K562 (cell line): Measurements from ENCODE around the gene PIGT. TPM values are rescaled to one million over a fixed set of nuclear protein-coding genes. Genes with fewer than 3 reads are reported as not detected.

Source experiments
- ATAC-seq: fragments of 200-7000 bp; cut with Tn5 transposase; 3 replicates; pipeline ENCODE4 v1.9.1; 2020; ENCODE audit warnings: moderate library complexity
- BruUV-seq: library from RNA; stranded (reverse); fragments of 400-500 nt; replicated peaks from 2 replicates; lab custom pipeline; 2021; lab: Mats Ljungman, UMichigan
- CTCF ChIA-PET: fragments of 300-600 bp; formaldehyde crosslinking; extraction: SDS; loops from one replicate; lab custom pipeline; 2021; ENCODE audit warnings: low intra/inter-chr PET ratio; lab: Yijun Ruan, JAX
- POLR2A ChIA-PET: fragments of 300-600, 350-650 bp; sonication (Branson Sonifier 250); formaldehyde crosslinking; extraction: SDS; loops from one replicate; lab custom pipeline; 2021; ENCODE audit warnings: antibody characterized with exemption, inconsistent platforms; lab: Yijun Ruan, JAX
- DNase-seq, 4 experiments: peaks; one replicate each; pipeline versions ENCODE4 v3.0.0 to v3.0.0-alpha.2; 2011 to 2018; ENCODE audit warnings: low spot score in 3 of 4, mixed read lengths in 3 of 4; ENCODE audit errors: extremely low read depth in 1 of 4
- FAIRE-seq: peaks from 2 replicates; lab custom pipeline; 2011; peaks lifted over from hg19 to GRCh38; lab: Jason Lieb, UNC
- H2AFZ ChIP-seq: 2 replicates; pipeline ENCODE4 v1.6.0; 2011; ENCODE audit warnings: low read depth, low read length, control low read depth, inconsistent platforms
- H3K27ac ChIP-seq: fragments of 200-600 bp; 3 replicates; pipeline ENCODE4 v1.8.0; 2011; ENCODE audit warnings: low read depth, mild to moderate bottlenecking, control low read depth, inconsistent platforms, low read length, moderate library complexity, mixed read lengths; ENCODE audit errors: extremely low read depth
- H3K27me3 ChIP-seq, 2 experiments: fragments of 300-600 bp in 1 of 2; 2 replicates in 1 of 2; 3 replicates in 1 of 2; pipeline versions ENCODE4 v1.6.0 to v1.8.0; 2011; ENCODE audit warnings: inconsistent platforms in 2 of 2, low read length in 2 of 2, mild to moderate bottlenecking in 1 of 2, mixed read lengths in 1 of 2, moderate library complexity in 1 of 2; ENCODE audit not compliant: control insufficient read depth in 2 of 2, insufficient read depth in 2 of 2
- H3K36me3 ChIP-seq: fragments of 300-600 bp; 3 replicates; pipeline ENCODE4 v1.8.0; 2011; ENCODE audit warnings: mild to moderate bottlenecking, low read length, inconsistent platforms; ENCODE audit not compliant: control insufficient read depth, insufficient read depth
- H3K4me1 ChIP-seq, 2 experiments: fragments of 200-600 bp in 1 of 2; replicated peaks in 1 of 2; 2 replicates in 1 of 2; 3 replicates in 1 of 2; pipeline versions ENCODE4 v1.5.1 to v1.8.0; 2011; ENCODE audit warnings: inconsistent platforms in 2 of 2, low read length in 2 of 2, mild to moderate bottlenecking in 1 of 2, mixed read lengths in 1 of 2, moderate library complexity in 1 of 2; ENCODE audit not compliant: control insufficient read depth in 2 of 2, insufficient read depth in 2 of 2
- H3K4me2 ChIP-seq: 2 replicates; pipeline ENCODE4 v1.6.1; 2011; ENCODE audit warnings: low read length, control low read depth, inconsistent platforms, mixed read lengths; ENCODE audit not compliant: insufficient read depth
- H3K4me3 ChIP-seq: fragments of 200-600 bp; sonication (generic), shearing (Covaris generic); 2 replicates; pipeline ENCODE4 v1.5.1; 2016; ENCODE audit warnings: control low read depth, inconsistent platforms
- H3K79me2 ChIP-seq: fragments of 200-600 bp; 3 replicates; pipeline ENCODE4 v1.8.0; 2011; ENCODE audit warnings: low read length, inconsistent platforms; ENCODE audit not compliant: control insufficient read depth, insufficient read depth
- H3K9ac ChIP-seq, 2 experiments: 2 replicates each; pipeline versions ENCODE4 v1.6.0 to v1.6.1; 2011; ENCODE audit warnings: low read depth in 2 of 2, low read length in 2 of 2, control low read depth in 1 of 2, inconsistent platforms in 1 of 2, mild to moderate bottlenecking in 1 of 2, mixed read lengths in 1 of 2; ENCODE audit not compliant: insufficient read depth in 1 of 2
- H3K9me1 ChIP-seq: one replicate; pipeline ENCODE4 v1.6.0; 2011; ENCODE audit warnings: inconsistent platforms, mild to moderate bottlenecking, low read length, moderate library complexity; ENCODE audit not compliant: control insufficient read depth, insufficient read depth
- H3K9me3 ChIP-seq: replicated peaks from 2 replicates; pipeline ENCODE4 v1.5.1; 2011; ENCODE audit warnings: low read depth, low read length, inconsistent platforms; ENCODE audit not compliant: control insufficient read depth, insufficient read depth
- H4K20me1 ChIP-seq: replicated peaks from 2 replicates; pipeline ENCODE4 v1.6.1; 2011; ENCODE audit warnings: low read length, inconsistent platforms, mixed read lengths; ENCODE audit not compliant: control insufficient read depth, insufficient read depth
- BDP1 ChIP-seq: IDR thresholded peaks from 3 replicates; pipeline ENCODE4 v1.6.1; 2011; ENCODE audit not compliant: insufficient read length, insufficient read depth
- CCAR2 ChIP-seq: fragments of 200-400 bp; formaldehyde crosslinking; IDR thresholded peaks from 2 replicates; pipeline ENCODE4 v1.6.1; 2017; ENCODE audit warnings: mild to moderate bottlenecking, low read depth, low read length
- EP300 ChIP-seq: IDR thresholded peaks from 2 replicates; pipeline ENCODE4 v1.6.1; 2012; ENCODE audit warnings: low read length, improper control_type of control experiment
- HNRNPH1 ChIP-seq: fragments of 200-400 bp; formaldehyde crosslinking; optimal IDR thresholded peaks from 2 replicates; pipeline ENCODE3; 2017; ENCODE audit warnings: low read depth, mild to moderate bottlenecking, low read length, moderate library complexity
- MAFK ChIP-seq: IDR thresholded peaks from 2 replicates; pipeline ENCODE4 v1.6.1; 2011; ENCODE audit warnings: low read length, improper control_type of control experiment
- MCM3 ChIP-seq: fragments of 450-650 bp; IDR thresholded peaks from 2 replicates; pipeline ENCODE4 v1.6.1; 2016
- POLR3A ChIP-seq: IDR thresholded peaks from 2 replicates; pipeline ENCODE4 v1.6.1; 2011; ENCODE audit warnings: borderline replicate concordance, mild to moderate bottlenecking, moderate library complexity; ENCODE audit not compliant: insufficient read length, insufficient read depth; ENCODE audit errors: extremely low read depth
- ZNF3 ChIP-seq: fragments of 250-450 bp; sonication (Bioruptor Pico); IDR thresholded peaks from 2 replicates; pipeline ENCODE4 v1.5.0; 2021; ENCODE audit warnings: mild to moderate bottlenecking, moderate library complexity
- in situ Hi-C: fragments of 300-500 bp; cut with MboI; formaldehyde crosslinking; loops from 4 replicates; pipeline ENCODE4 v1.15.0; 2018; ENCODE audit warnings: inconsistent platforms, mixed read lengths
- intact Hi-C: fragments of 100-400 bp; cut with micrococcal nuclease; formaldehyde crosslinking; loops from 2 replicates; pipeline ENCODE4 v1.14.2; 2022
- polyA plus RNA-seq, 8 experiments: library from polyadenylated mRNA; depleted of rRNA in 4 of 8; stranded (reverse) in 5 of 8; unstranded in 3 of 8; fragments of >200 nt; fragmentation: Nextera tagmentation in 2 of 8; fragmentation: Illumina TruSeq in 1 of 8; extraction: Ambion mirVana in 2 of 8; extraction: Trizol in 1 of 8; gene quantifications; 2 replicates each; pipeline versions ENCODE4 v1.2.1 to v1.2.3, GENCODE V29; 2011 to 2014; ENCODE audit warnings: inconsistent platforms in 1 of 8, missing spikeins in 1 of 8
- total RNA-seq, 7 experiments: library from RNA; depleted of rRNA in 6 of 7; stranded (reverse); fragments of >200 nt in 6 of 7; fragmentation: Illumina TruSeq in 2 of 7; extraction: Trizol in 2 of 7; gene quantifications; 2 replicates each; pipeline versions ENCODE4 v1.2.1 to v1.2.3, GENCODE V29; 2011 to 2021; ENCODE audit warnings: low replicate concordance in 1 of 7
- TF ChIP-seq, protein P1 (sequence below): fragments of 250-450 bp; sonication (Bioruptor Pico); IDR thresholded peaks from 2 replicates; pipeline ENCODE4 v1.4.0; 2020; ENCODE audit warnings: mild to moderate bottlenecking, moderate library complexity
- TF ChIP-seq, protein P2 (sequence below): IDR thresholded peaks from 2 replicates; pipeline ENCODE4 v1.6.1; 2011; ENCODE audit warnings: borderline replicate concordance, low read depth, mild to moderate bottlenecking, moderate library complexity, low read length; ENCODE audit not compliant: insufficient read depth, poor library complexity, severe bottlenecking

Gene PIGT
- total and polyA plus RNA-seq, 9 of the 15 experiments (the other 6 are each of a cell fraction or from before 2014, with no cell fraction given) = 14.6 to 108 (median 46.9) TPM

- no peak overlapping the region for H3K9ac ChIP-seq
- in situ Hi-C loops (no loop called here), intact Hi-C loops (no loop called here)
- H3K9me1 ChIP-seq = no peaks in the 10 kb centered on the region
- H3K27me3 ChIP-seq = peaks cover 4 to 19% of the 10 kb centered on the region in 2 experiments; a peak in 4 of 5 replicates
- no peak for ATAC-seq
- no peaks in the 10 kb centered on the region for H3K36me3 ChIP-seq
- no TSS peak for BruUV-seq
- no peaks in the 10 kb centered on the region for H3K79me2 ChIP-seq
- no peak overlapping the region for H3K27ac ChIP-seq
- no peaks in the 10 kb centered on the region for H3K9me3 ChIP-seq
- no peak overlapping the region for H3K4me3 ChIP-seq
- DNase-seq = no peak
- H2AFZ ChIP-seq = no peak overlapping the region
- ChIA-PET POLR2A (interaction anchor here (0.8 to 1.8 kb wide), 2 partner anchors 9 to 10 kb away, joined by 3 to 9 read pairs; no protein-coding TSS in a partner anchor), CTCF (no interaction called here)
- no peak overlapping the region for H3K4me2 ChIP-seq
- H3K4me1 ChIP-seq = no peaks in the 10 kb centered on the region
- H4K20me1 ChIP-seq = no peaks in the 10 kb centered on the region
- TF ChIP-seq POLR3A (no peak), ZNF3 (no peak), BDP1 (no peak), HNRNPH1 (no peak), MCM3 (no peak), MAFK (no peak), CCAR2 (no peak), EP300 (no peak)
- TF ChIP-seq, protein P1, sequence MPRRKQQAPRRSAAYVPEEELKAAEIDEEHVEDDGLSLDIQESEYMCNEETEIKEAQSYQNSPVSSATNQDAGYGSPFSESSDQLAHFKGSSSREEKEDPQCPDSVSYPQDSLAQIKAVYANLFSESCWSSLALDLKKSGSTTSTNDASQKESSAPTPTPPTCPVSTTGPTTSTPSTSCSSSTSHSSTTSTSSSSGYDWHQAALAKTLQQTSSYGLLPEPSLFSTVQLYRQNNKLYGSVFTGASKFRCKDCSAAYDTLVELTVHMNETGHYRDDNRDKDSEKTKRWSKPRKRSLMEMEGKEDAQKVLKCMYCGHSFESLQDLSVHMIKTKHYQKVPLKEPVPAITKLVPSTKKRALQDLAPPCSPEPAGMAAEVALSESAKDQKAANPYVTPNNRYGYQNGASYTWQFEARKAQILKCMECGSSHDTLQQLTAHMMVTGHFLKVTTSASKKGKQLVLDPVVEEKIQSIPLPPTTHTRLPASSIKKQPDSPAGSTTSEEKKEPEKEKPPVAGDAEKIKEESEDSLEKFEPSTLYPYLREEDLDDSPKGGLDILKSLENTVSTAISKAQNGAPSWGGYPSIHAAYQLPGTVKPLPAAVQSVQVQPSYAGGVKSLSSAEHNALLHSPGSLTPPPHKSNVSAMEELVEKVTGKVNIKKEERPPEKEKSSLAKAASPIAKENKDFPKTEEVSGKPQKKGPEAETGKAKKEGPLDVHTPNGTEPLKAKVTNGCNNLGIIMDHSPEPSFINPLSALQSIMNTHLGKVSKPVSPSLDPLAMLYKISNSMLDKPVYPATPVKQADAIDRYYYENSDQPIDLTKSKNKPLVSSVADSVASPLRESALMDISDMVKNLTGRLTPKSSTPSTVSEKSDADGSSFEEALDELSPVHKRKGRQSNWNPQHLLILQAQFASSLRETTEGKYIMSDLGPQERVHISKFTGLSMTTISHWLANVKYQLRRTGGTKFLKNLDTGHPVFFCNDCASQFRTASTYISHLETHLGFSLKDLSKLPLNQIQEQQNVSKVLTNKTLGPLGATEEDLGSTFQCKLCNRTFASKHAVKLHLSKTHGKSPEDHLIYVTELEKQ (CRISPR knock-in tag) = no peak
- TF ChIP-seq, protein P2, sequence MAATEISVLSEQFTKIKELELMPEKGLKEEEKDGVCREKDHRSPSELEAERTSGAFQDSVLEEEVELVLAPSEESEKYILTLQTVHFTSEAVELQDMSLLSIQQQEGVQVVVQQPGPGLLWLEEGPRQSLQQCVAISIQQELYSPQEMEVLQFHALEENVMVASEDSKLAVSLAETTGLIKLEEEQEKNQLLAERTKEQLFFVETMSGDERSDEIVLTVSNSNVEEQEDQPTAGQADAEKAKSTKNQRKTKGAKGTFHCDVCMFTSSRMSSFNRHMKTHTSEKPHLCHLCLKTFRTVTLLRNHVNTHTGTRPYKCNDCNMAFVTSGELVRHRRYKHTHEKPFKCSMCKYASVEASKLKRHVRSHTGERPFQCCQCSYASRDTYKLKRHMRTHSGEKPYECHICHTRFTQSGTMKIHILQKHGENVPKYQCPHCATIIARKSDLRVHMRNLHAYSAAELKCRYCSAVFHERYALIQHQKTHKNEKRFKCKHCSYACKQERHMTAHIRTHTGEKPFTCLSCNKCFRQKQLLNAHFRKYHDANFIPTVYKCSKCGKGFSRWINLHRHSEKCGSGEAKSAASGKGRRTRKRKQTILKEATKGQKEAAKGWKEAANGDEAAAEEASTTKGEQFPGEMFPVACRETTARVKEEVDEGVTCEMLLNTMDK = no peak
- no peak for FAIRE-seq
Measured at GRCh38 chr20:45444050-45444449, 28.1 kb downstream of the PIGT start.
